ENCODE measurements around the gene ZSCAN21.

ZSCAN21 gene

DNA sequence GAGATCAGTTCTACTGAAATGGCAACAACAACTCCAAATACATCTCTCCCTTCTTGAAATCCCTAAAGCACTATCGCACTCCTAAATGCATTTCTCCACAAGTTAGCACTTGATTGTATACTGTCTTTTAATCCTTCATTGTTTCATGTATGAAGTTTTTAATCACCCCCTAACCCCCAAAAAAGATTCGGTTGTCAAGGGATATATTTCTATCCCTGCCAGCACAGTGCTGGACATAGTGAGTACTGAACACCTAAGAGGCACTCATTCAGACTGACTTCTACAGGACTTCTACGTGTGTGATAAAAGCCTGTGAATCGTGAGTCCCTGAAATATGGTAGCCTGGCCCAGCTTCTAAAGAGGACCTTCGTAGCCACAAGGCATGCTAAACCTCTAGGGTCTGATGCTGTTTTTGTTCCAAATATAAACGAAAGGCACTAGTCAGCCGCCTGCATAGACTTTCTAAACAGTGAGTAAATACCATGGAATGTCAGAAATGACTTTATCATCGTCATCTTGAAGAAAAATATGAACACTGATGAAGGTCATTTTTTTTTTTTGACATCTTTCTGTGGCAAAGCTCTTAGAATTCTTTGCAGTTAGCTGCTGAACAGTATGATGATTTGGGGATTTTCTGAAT, 14.6 kb upstream of the ZSCAN21 start:
- no peak for TF ChIP-seq CTCF (IDR thresholded peaks at IDR 0.05; ENCODE audit: low read depth, low read length)
- DNase-seq = no peak

DNA sequence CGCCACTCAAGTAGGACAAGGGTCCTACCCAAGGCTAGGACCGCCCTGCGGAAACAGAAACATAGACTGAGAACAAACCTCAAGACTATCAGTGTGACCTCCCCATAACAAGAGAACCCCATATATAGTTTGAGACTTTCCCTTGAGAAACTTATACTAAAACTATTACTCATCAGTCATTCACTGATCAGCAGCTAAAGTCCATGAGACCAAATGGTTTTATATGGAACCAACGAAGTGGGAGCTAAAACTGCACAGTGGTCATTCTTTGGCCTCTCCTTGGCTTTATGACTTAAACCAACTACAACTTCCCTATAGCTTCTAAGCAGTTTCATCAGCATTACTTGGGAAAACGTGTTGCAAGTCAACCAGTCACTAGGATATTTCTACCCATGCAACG, 13.7 kb upstream of the ZSCAN21 start:
- H3K27ac ChIP-seq = no peak overlapping the region
- H3K36me3 ChIP-seq = peaks cover 58% of the 10 kb centered on the region
- no peak for DNase-seq
- no peak overlapping the region for H3K4me3 ChIP-seq (ENCODE audit: low read depth, low read length)
- no peaks in the 10 kb centered on the region for H3K9me3 ChIP-seq (ENCODE audit: severe bottlenecking)
- no peaks in the 10 kb centered on the region for H3K27me3 ChIP-seq (ENCODE audit: insufficient read depth, low read depth, severe bottlenecking)
- TF ChIP-seq CTCF (IDR thresholded peaks at IDR 0.05; ENCODE audit: low read depth, low read length) = no peak

More for the DNA sequence above, 14.6 kb upstream of the ZSCAN21 start:
- Histone ChIP-seq H3K27me3 (ENCODE audit: insufficient read depth, low read depth, severe bottlenecking) (no peaks in the 10 kb centered on the region), H3K27ac (no peak overlapping the region), H3K9me3 (ENCODE audit: severe bottlenecking) (no peaks in the 10 kb centered on the region), H3K36me3 (peaks cover 67% of the 10 kb centered on the region), H3K4me3 (ENCODE audit: low read depth, low read length) (no peak overlapping the region)

DNA sequence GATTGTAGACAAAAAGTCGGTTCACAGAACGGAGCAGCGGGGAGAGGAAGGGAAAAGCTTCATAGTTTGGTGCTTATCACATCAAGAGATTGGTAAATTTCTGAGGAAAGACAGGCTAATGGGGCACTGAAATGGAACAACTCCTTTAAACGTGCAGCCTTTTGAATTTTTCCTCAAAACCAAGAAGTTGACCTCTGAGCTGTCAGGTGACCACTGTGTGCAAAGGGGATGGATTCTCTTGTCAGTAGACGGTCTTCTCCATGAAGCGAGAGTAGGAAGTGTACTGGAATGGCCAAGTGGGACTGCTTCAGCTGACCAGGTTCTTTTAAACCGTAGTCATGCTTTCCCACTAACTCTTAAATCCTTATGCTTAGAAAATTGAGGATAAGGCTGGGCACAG, 11.2 kb upstream of the ZSCAN21 start:
- H3K4me3 ChIP-seq (ENCODE audit: low read depth, low read length) = no peak overlapping the region
- no peak for DNase-seq
- H3K27ac ChIP-seq = no peak overlapping the region
- TF ChIP-seq CTCF (IDR thresholded peaks at IDR 0.05; ENCODE audit: low read depth, low read length) = no peak
- no peaks in the 10 kb centered on the region for H3K27me3 ChIP-seq (ENCODE audit: insufficient read depth, low read depth, severe bottlenecking)
- H3K36me3 ChIP-seq = peaks cover 42% of the 10 kb centered on the region
- no peaks in the 10 kb centered on the region for H3K9me3 ChIP-seq (ENCODE audit: severe bottlenecking)

- no peaks in the 10 kb centered on the region for H3K27me3 ChIP-seq (ENCODE audit: insufficient read depth, low read depth, severe bottlenecking)
- no peak overlapping the region for H3K4me3 ChIP-seq (ENCODE audit: low read depth, low read length)
- H3K36me3 ChIP-seq = peaks cover 20% of the 10 kb centered on the region
- TF ChIP-seq CTCF (IDR thresholded peaks at IDR 0.05; ENCODE audit: low read depth, low read length) = no peak
- no peaks in the 10 kb centered on the region for H3K9me3 ChIP-seq (ENCODE audit: severe bottlenecking)
- DNase-seq = no peak
- H3K27ac ChIP-seq = no peak overlapping the region
Measured at GRCh38 chr7:100040575-100040974, 9.0 kb upstream of the ZSCAN21 start.

GRCh38 chr7:100044718-100045117, 4.9 kb upstream of the ZSCAN21 start:
- 0 out of 2 replicates have a peak, but pooled peaks have one; percentile 4 for TF ChIP-seq CTCF (IDR thresholded peaks at IDR 0.05; ENCODE audit: low read depth, low read length)
- Histone ChIP-seq H3K36me3 (no peaks in the 10 kb centered on the region; the same call in 1 of the 2 replicates), H3K9me3 (ENCODE audit: severe bottlenecking) (no peaks in the 10 kb centered on the region), H3K4me3 (ENCODE audit: low read depth, low read length) (no peak overlapping the region), H3K27me3 (ENCODE audit: insufficient read depth, low read depth, severe bottlenecking) (no peaks in the 10 kb centered on the region), H3K27ac (no peak overlapping the region)
- DNase-seq = no peak

GRCh38 chr7:100048680-100049079, 894 bp upstream of the ZSCAN21 start:
- DNase-seq = no peak
- no peaks in the 10 kb centered on the region for H3K27me3 ChIP-seq (ENCODE audit: insufficient read depth, low read depth, severe bottlenecking)
- H3K4me3 ChIP-seq (ENCODE audit: low read depth, low read length) = no peak overlapping the region
- H3K27ac ChIP-seq = no peak overlapping the region
- no peaks in the 10 kb centered on the region; the same call in none of the 2 replicates for H3K36me3 ChIP-seq
- TF ChIP-seq CTCF (IDR thresholded peaks at IDR 0.05; ENCODE audit: low read depth, low read length) = no peak
- no peaks in the 10 kb centered on the region for H3K9me3 ChIP-seq (ENCODE audit: severe bottlenecking)
